SU-DHL-6 (cell line): Measurements from ENCODE around the gene KCTD6.
A peak's percentile ranks its signal among the peaks of the same experiment; 100 is the strongest.

Source experiments
- CTCF ChIP-seq: fragments of 200-600 bp; sonication (generic); IDR thresholded peaks from one replicate; pipeline ENCODE4 v1.5.1; 2017; ENCODE audit warnings: antibody characterized with exemption, mild to moderate bottlenecking, low read length, moderate library complexity; ENCODE audit not compliant: insufficient read depth, poor library complexity, severe bottlenecking
- EZH2phosphoT487 ChIP-seq: fragments of 200-600 bp; sonication (generic), shearing (Covaris generic); conservative IDR thresholded peaks from 2 replicates; pipeline ENCODE4 v1.6.1; 2018; ENCODE audit warnings: mild to moderate bottlenecking, antibody characterized with exemption, low read length, moderate library complexity, mixed read lengths

GRCh38 chr3:58529516-58530353 is 37.8 kb downstream of the KCTD6 start:
- TF ChIP-seq CTCF (peak; percentile 43), EZH2phosphoT487 (no peak)
